ENCODE data around the gene WDR13. TPM values are rescaled to one million over a fixed set of nuclear protein-coding genes. Genes with fewer than 3 reads are reported as not detected.

The WDR13 gene
- total RNA-seq, 1 experiment from 2014 or later: 91.3 TPM

- CTCF ChIA-PET: no interaction called here
- intact Hi-C loops (cut with micrococcal nuclease; ENCODE audit: unreplicated experiment): no loop called here
These were observed 16.6 kb upstream of the WDR13 start for GRCh38 chrX:48580662-48581061.

GRCh38 chrX:48584698-48585097 lies 12.6 kb upstream of the WDR13 start:
- CTCF ChIA-PET: no interaction called here
- no peak for DNase-seq (ENCODE audit: low read depth, low spot score)

More at GRCh38 chrX:48580662-48581061, 16.6 kb upstream of the WDR13 start:
- H3K4me1 ChIP-seq (ENCODE audit: control insufficient read depth, insufficient read depth, low read length): peaks cover 11% of the 10 kb centered on the region
- BruUV-seq (replicated peaks): no TSS peak
- TF ChIP-seq TCF7L2 (IDR thresholded peaks at IDR 0.05; ENCODE audit: low read depth, low read length): no peak
- no peak for TF ChIP-seq POLR2AphosphoS5 (IDR thresholded peaks at IDR 0.05; ENCODE audit: low read depth, low read length)
- no peak for TF ChIP-seq SIN3A (IDR thresholded peaks at IDR 0.05; ENCODE audit: borderline replicate concordance, insufficient read depth, low read depth, low read length)
- TF ChIP-seq CTCF (IDR thresholded peaks at IDR 0.05): no peak
- TF ChIP-seq, protein P1, sequence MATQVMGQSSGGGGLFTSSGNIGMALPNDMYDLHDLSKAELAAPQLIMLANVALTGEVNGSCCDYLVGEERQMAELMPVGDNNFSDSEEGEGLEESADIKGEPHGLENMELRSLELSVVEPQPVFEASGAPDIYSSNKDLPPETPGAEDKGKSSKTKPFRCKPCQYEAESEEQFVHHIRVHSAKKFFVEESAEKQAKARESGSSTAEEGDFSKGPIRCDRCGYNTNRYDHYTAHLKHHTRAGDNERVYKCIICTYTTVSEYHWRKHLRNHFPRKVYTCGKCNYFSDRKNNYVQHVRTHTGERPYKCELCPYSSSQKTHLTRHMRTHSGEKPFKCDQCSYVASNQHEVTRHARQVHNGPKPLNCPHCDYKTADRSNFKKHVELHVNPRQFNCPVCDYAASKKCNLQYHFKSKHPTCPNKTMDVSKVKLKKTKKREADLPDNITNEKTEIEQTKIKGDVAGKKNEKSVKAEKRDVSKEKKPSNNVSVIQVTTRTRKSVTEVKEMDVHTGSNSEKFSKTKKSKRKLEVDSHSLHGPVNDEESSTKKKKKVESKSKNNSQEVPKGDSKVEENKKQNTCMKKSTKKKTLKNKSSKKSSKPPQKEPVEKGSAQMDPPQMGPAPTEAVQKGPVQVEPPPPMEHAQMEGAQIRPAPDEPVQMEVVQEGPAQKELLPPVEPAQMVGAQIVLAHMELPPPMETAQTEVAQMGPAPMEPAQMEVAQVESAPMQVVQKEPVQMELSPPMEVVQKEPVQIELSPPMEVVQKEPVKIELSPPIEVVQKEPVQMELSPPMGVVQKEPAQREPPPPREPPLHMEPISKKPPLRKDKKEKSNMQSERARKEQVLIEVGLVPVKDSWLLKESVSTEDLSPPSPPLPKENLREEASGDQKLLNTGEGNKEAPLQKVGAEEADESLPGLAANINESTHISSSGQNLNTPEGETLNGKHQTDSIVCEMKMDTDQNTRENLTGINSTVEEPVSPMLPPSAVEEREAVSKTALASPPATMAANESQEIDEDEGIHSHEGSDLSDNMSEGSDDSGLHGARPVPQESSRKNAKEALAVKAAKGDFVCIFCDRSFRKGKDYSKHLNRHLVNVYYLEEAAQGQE (IDR thresholded peaks at IDR 0.05; ENCODE audit: insufficient read depth in 1 of 2, low read depth in 2 of 2, low read length in 1 of 2): no peak
- in situ Hi-C loops (cut with HindIII; ENCODE audit: low pct_unique_long_range_greater_than_20kb, low sequenced_read_pairs): no loop called here
- peaks cover 19% of the 10 kb centered on the region for H3K36me3 ChIP-seq (ENCODE audit: control insufficient read depth, insufficient read depth, low read length)
- ATAC-seq (peak; percentile 25; the same call in 1 of the 2 replicates), DNase-seq (ENCODE audit: low read depth, low spot score) (no peak)
- H3K4me3 ChIP-seq (ENCODE audit: low read depth in 2 of 2, low read length in 2 of 2): no peak overlapping the region
- no peaks in the 10 kb centered on the region for H3K9me3 ChIP-seq (ENCODE audit: control insufficient read depth, insufficient read depth, low read depth, low read length)
- POLR2A ChIA-PET: no interaction called here
- H3K27me3 ChIP-seq (ENCODE audit: control insufficient read depth, insufficient read depth, low read length): no peaks in the 10 kb centered on the region
- no peak overlapping the region for H3K27ac ChIP-seq (ENCODE audit: low read length)

More at GRCh38 chrX:48584698-48585097, 12.6 kb upstream of the WDR13 start:
- Histone ChIP-seq H3K9me3 (ENCODE audit: control insufficient read depth, insufficient read depth, low read depth, low read length) (no peaks in the 10 kb centered on the region), H3K4me3 (ENCODE audit: low read depth in 2 of 2, low read length in 2 of 2) (no peak overlapping the region), H3K27ac (ENCODE audit: low read length) (no peak overlapping the region), H3K36me3 (ENCODE audit: control insufficient read depth, insufficient read depth, low read length) (no peaks in the 10 kb centered on the region), H3K27me3 (ENCODE audit: control insufficient read depth, insufficient read depth, low read length) (no peaks in the 10 kb centered on the region), H3K4me1 (ENCODE audit: control insufficient read depth, insufficient read depth, low read length) (no peaks in the 10 kb centered on the region)
- TF ChIP-seq POLR2AphosphoS5 (IDR thresholded peaks at IDR 0.05; ENCODE audit: low read depth, low read length) (no peak), TCF7L2 (IDR thresholded peaks at IDR 0.05; ENCODE audit: low read depth, low read length) (no peak), SIN3A (IDR thresholded peaks at IDR 0.05; ENCODE audit: borderline replicate concordance, insufficient read depth, low read depth, low read length) (no peak), CTCF (IDR thresholded peaks at IDR 0.05) (no peak)
- TF ChIP-seq, protein P1 (IDR thresholded peaks at IDR 0.05; ENCODE audit: insufficient read depth in 1 of 2, low read depth in 2 of 2, low read length in 1 of 2): no peak
- no peak for ATAC-seq
- in situ Hi-C loops (cut with HindIII; ENCODE audit: low pct_unique_long_range_greater_than_20kb, low sequenced_read_pairs): no loop called here
- POLR2A ChIA-PET: no interaction called here
- no TSS peak for BruUV-seq (replicated peaks)
- intact Hi-C loops (cut with micrococcal nuclease; ENCODE audit: unreplicated experiment): no loop called here
